Spleen (tissue), 3 donors: ENCODE measurements around the gene PAXIP1.

Source experiments
- POLR2A ChIP-seq, 3 donors: fragments of 450-650 bp; IDR thresholded peaks; one replicate each; pipeline ENCODE4 v1.5.1; 2017; ENCODE audit warnings: antibody characterized with exemption in 3 of 3, mild to moderate bottlenecking in 1 of 3
- POLR2AphosphoS5 ChIP-seq, 3 donors: sonication (generic); formaldehyde crosslinking; IDR thresholded peaks; one replicate each; pipeline ENCODE4 v1.5.1; 2017; ENCODE audit warnings: antibody characterized with exemption in 3 of 3

DNA sequence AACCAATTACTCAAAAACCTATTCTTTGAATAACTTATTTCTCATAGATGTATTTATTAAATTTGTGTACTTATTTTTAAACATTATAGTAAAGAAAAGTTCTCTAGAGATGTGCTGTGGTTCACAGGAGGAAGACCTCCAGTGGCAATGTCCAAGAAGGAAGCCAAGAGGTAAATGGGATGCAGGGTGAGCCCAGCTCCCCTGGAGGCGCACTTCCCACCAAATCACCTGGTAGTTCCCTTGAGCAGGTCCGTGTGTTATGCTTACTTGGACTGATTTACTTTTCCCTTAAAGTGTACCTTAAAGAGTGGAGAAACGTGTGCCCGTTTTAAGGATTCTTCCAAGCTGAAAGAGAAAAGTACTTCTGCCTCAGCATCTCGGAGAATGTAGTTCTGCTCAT is 55.3 kb downstream of the PAXIP1 start:
- TF ChIP-seq POLR2AphosphoS5 (IDR thresholded peaks at IDR 0.05) (no peak), POLR2A (IDR thresholded peaks at IDR 0.05) (no peak)
